ENCODE data around the gene LCN12.
A peak's percentile ranks its signal among the peaks of the same experiment; 100 is the strongest.

Gene LCN12

GRCh38 chr9:136974817-136975535 is 22.9 kb downstream of the LCN12 start:
- DNase-seq, result no peak

GRCh38 chr9:136975644-136976043 is 23.6 kb downstream of the LCN12 start:
- no peak for DNase-seq

GRCh38 chr9:136977223-136977622 is 25.1 kb downstream of the LCN12 start, which contains the start of gene PTGDS:
PTGDS (plus strand) TSS chr9:136977504; CDS start chr9:136977579, 75 bp downstream.
- DNase-seq, result no peak

- no peak for DNase-seq
Observed at GRCh38 chr9:136977649-136978072, 25.6 kb downstream of the LCN12 start.

GRCh38 chr9:136978073-136978864 is 26.2 kb downstream of the LCN12 start:
- peak; percentile 45 for DNase-seq

GRCh38 chr9:136978865-136979544 is 26.9 kb downstream of the LCN12 start:
- no peak for DNase-seq

- no peak for DNase-seq
Observed at GRCh38 chr9:136979769-136980587, 27.9 kb downstream of the LCN12 start.

GRCh38 chr9:136980669-136981478 is 28.8 kb downstream of the LCN12 start:
- no peak for DNase-seq

- DNase-seq, result no peak
Observed at GRCh38 chr9:136981588-136982231, 29.6 kb downstream of the LCN12 start.

- DNase-seq, result no peak
Observed at GRCh38 chr9:136982232-136983051, 30.4 kb downstream of the LCN12 start, which contains the start of gene LCNL1. LCNL1 (plus strand) TSS chr9:136982993; CDS start chr9:136983587, 594 bp downstream.

- no peak for DNase-seq
Observed at GRCh38 chr9:136983167-136983566, 31.1 kb downstream of the LCN12 start.

GRCh38 chr9:136983656-136984314 is 31.7 kb downstream of the LCN12 start:
- no peak for DNase-seq

- DNase-seq, result no peak
Observed at GRCh38 chr9:136984464-136985026, 32.5 kb downstream of the LCN12 start.

- DNase-seq, result no peak
Observed at GRCh38 chr9:136985027-136985602, 33.0 kb downstream of the LCN12 start.

- no peak for DNase-seq
Observed at GRCh38 chr9:136985853-136986252, 33.8 kb downstream of the LCN12 start.

GRCh38 chr9:136988872-136989271 is 36.8 kb downstream of the LCN12 start:
- no peak for DNase-seq

GRCh38 chr9:136990242-136990911 is 38.3 kb downstream of the LCN12 start:
- no peak for DNase-seq

Measured in NK-92 treated with Interleukin-12 subunit alpha and Interleukin-12 subunit beta, amount 100 ng/mL, for 24 hours (cell line).